Spleen (tissue), 11 donors: ENCODE measurements around the gene SLC10A6. TPM values are rescaled to one million over a fixed set of nuclear protein-coding genes. Genes with fewer than 3 reads are reported as not detected.

Experiments
- DNase-seq: peaks from one replicate; pipeline ENCODE4 v3.0.0-alpha.2; 2020
- H3K27ac ChIP-seq, 8 donors: fragments of 200-600 bp; sonication (generic) in 7 of 8; 1 replicate in 4 of 8; 2 replicates in 4 of 8; pipeline versions ENCODE4 v1.5.0 to v1.8.0; 2016 to 2021; ENCODE audit warnings: inconsistent platforms in 4 of 8, mild to moderate bottlenecking in 4 of 8, moderate library complexity in 1 of 8
- H3K27me3 ChIP-seq, 7 donors: fragments of 200-600 bp; sonication (generic) in 6 of 7; replicated peaks in 1 of 7; 1 replicate in 4 of 7; 2 replicates in 3 of 7; pipeline versions ENCODE4 v1.5.0 to v1.8.0; 2016 to 2021; ENCODE audit warnings: inconsistent platforms in 3 of 7, mild to moderate bottlenecking in 1 of 7
- H3K36me3 ChIP-seq, 6 donors: fragments of 200-600 bp; sonication (generic) in 5 of 6; 1 replicate in 4 of 6; 2 replicates in 2 of 6; pipeline versions ENCODE4 v1.5.0 to v1.8.0; 2016 to 2021; ENCODE audit warnings: inconsistent platforms in 2 of 6
- H3K4me1 ChIP-seq, 6 donors: fragments of 200-600 bp; sonication (generic) in 5 of 6; 1 replicate in 3 of 6; 2 replicates in 3 of 6; pipeline versions ENCODE4 v1.5.0 to v1.8.0; 2016 to 2021; ENCODE audit warnings: inconsistent platforms in 3 of 6
- H3K4me3 ChIP-seq, 8 donors: fragments of 200-600 bp; sonication (generic) in 7 of 8; 1 replicate in 4 of 8; 2 replicates in 4 of 8; pipeline versions ENCODE4 v1.5.0 to v1.8.0; 2016 to 2021; ENCODE audit warnings: inconsistent platforms in 4 of 8, mild to moderate bottlenecking in 4 of 8, moderate library complexity in 2 of 8
- H3K9me3 ChIP-seq, 8 donors: fragments of 200-600 bp; sonication (generic) in 7 of 8; 1 replicate in 4 of 8; 2 replicates in 4 of 8; pipeline versions ENCODE4 v1.5.0 to v1.8.0; 2016 to 2021; ENCODE audit warnings: inconsistent platforms in 4 of 8
- POLR2A ChIP-seq, 3 donors: fragments of 450-650 bp; IDR thresholded peaks; one replicate each; pipeline ENCODE4 v1.5.1; 2017; ENCODE audit warnings: antibody characterized with exemption in 3 of 3, mild to moderate bottlenecking in 1 of 3
- POLR2AphosphoS5 ChIP-seq, 3 donors: sonication (generic); formaldehyde crosslinking; IDR thresholded peaks; one replicate each; pipeline ENCODE4 v1.5.1; 2017; ENCODE audit warnings: antibody characterized with exemption in 3 of 3
- WGBS, 5 donors: extraction: QIAGEN DNeasy Blood & Tissue Kit in 3 of 5; methylation state at CpG; one replicate each; pipeline versions ENCODE4 v1.1.5 to v1.1.7; 2013 to 2018; 5-methylcytosine and 5-hydroxymethylcytosine counted together
- intact Hi-C: fragments of 100-400 bp; cut with DNase I; formaldehyde crosslinking; loops from one replicate; pipeline ENCODE4 v1.15.0; 2023; ENCODE audit warnings: low total_unique reads
- polyA plus RNA-seq, 3 donors: library from polyadenylated mRNA; stranded (reverse); fragments of 200-250 nt; gene quantifications; one replicate each; pipeline ENCODE4 v1.2.1, GENCODE V29; 2013
- total RNA-seq, 7 donors: library from RNA; depleted of rRNA in 3 of 7; stranded (reverse); fragments of >200 nt in 3 of 7; fragmentation: NEBNext Ultra II Directional in 4 of 7; extraction: Animal tissue kit (Norgen Biotek cat#: 25700) in 4 of 7; gene quantifications; one replicate each; pipeline versions ENCODE4 v1.1.0 to v1.2.1, GENCODE V29; 2016 to 2021
- TF ChIP-seq, protein P1 (sequence below), 11 experiments: fragments of 200-600 bp in 7 of 11; fragments of 450-650 bp in 4 of 11; sonication (generic) in 4 of 11; IDR thresholded peaks in 8 of 11; conservative IDR thresholded peaks in 3 of 11; 1 replicate in 7 of 11; 2 replicates in 4 of 11; pipeline versions ENCODE4 v1.4.0 to v1.8.0; 2016 to 2021; ENCODE audit warnings: antibody characterized with exemption in 11 of 11, inconsistent platforms in 4 of 11, mild to moderate bottlenecking in 1 of 11
- donor health status: healthy with polysubstance abuse.
- donor health status: DM: no; HTN: no; CAD: no; lungs with moderate emphysema.
- donor health status: DM: no; HTN: no; CAD: no.
- donor health status: Bipolar disorder and iron deficiency.
- donor health status: healthy.
- donor health status: DM: no; HTN: no; CAD: no.
- donor health status: DM: yes; HTN: yes; CAD: no.

Gene SLC10A6
- total and polyA plus RNA-seq, 10 donors, result 0.49 to 3.7 (median 1.1) TPM; not detected in 4

- DNase-seq, result no peak
- H3K9me3 ChIP-seq, result peaks cover 0 to 15% (median 9%) of the 10 kb centered on the region in 8 donors
- no peaks in the 10 kb centered on the region for H3K4me1 ChIP-seq
- peaks cover 0 to 16% (median 0%) of the 10 kb centered on the region in 6 donors for H3K36me3 ChIP-seq
- no peak overlapping the region for H3K27ac ChIP-seq
- TF ChIP-seq, protein P1, sequence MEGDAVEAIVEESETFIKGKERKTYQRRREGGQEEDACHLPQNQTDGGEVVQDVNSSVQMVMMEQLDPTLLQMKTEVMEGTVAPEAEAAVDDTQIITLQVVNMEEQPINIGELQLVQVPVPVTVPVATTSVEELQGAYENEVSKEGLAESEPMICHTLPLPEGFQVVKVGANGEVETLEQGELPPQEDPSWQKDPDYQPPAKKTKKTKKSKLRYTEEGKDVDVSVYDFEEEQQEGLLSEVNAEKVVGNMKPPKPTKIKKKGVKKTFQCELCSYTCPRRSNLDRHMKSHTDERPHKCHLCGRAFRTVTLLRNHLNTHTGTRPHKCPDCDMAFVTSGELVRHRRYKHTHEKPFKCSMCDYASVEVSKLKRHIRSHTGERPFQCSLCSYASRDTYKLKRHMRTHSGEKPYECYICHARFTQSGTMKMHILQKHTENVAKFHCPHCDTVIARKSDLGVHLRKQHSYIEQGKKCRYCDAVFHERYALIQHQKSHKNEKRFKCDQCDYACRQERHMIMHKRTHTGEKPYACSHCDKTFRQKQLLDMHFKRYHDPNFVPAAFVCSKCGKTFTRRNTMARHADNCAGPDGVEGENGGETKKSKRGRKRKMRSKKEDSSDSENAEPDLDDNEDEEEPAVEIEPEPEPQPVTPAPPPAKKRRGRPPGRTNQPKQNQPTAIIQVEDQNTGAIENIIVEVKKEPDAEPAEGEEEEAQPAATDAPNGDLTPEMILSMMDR (IDR thresholded peaks at IDR 0.05 in 8 of 11, conservative IDR thresholded peaks at IDR 0.05 in 3 of 11), result no peak
- no peak for TF ChIP-seq POLR2A (IDR thresholded peaks at IDR 0.05)
- no peak for TF ChIP-seq POLR2AphosphoS5 (IDR thresholded peaks at IDR 0.05)
- H3K27me3 ChIP-seq, result no peaks in the 10 kb centered on the region
- WGBS, 5 donors, result 92 to 97% (median 95%) methylated on average over 3 of the region's 3 CpGs
- H3K4me3 ChIP-seq, result no peak overlapping the region
- intact Hi-C loops, result no loop called here
These were observed 38.3 kb downstream of the SLC10A6 start for GRCh38 chr4:86810847-86811246.

DNA sequence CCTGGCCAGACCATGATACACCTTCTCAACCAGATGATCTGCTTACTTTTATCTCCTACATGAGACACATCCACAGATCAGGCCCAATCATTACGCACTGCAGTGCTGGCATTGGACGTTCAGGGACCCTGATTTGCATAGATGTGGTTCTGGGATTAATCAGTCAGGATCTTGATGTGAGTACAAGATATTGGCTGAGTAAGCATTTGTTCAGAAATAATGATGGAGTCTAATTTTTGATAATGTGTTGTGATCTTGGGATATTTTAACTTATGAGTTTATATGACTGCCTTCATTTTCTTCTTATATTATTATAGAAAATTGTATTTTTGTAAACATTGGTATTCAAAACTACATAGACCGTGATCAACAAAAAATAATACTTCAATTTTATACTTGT is 39.4 kb downstream of the SLC10A6 start:
- H3K4me3 ChIP-seq, result no peak overlapping the region
- H3K27ac ChIP-seq, result no peak overlapping the region
- H3K9me3 ChIP-seq, result peaks cover 0 to 4% (median 0%) of the 10 kb centered on the region in 8 donors
- peaks cover 0 to 8% (median 0%) of the 10 kb centered on the region in 6 donors for H3K36me3 ChIP-seq
- TF ChIP-seq POLR2AphosphoS5 (IDR thresholded peaks at IDR 0.05) (no peak), POLR2A (IDR thresholded peaks at IDR 0.05) (no peak)
- TF ChIP-seq, protein P1 (IDR thresholded peaks at IDR 0.05 in 8 of 11, conservative IDR thresholded peaks at IDR 0.05 in 3 of 11), result no peak
- DNase-seq, result no peak
- no peaks in the 10 kb centered on the region for H3K4me1 ChIP-seq
- H3K27me3 ChIP-seq, result no peaks in the 10 kb centered on the region
- 77 to 91% (median 87%) methylated on average over 3 of the region's 3 CpGs for WGBS, 5 donors
- intact Hi-C loops, result no loop called here

GRCh38 chr4:86791126-86791525 is 58.1 kb downstream of the SLC10A6 start:
- Histone ChIP-seq H3K4me1 (no peaks in the 10 kb centered on the region), H3K36me3 (peaks cover 0 to 4% (median 0%) of the 10 kb centered on the region in 6 donors), H3K27ac (no peak overlapping the region), H3K27me3 (no peaks in the 10 kb centered on the region), H3K4me3 (no peak overlapping the region), H3K9me3 (peaks cover 0 to 3% (median 0%) of the 10 kb centered on the region in 8 donors)
- 90 to 95% (median 94%) methylated on average over 8 of the region's 8 CpGs for WGBS, 5 donors
- DNase-seq, result no peak
- TF ChIP-seq POLR2A (IDR thresholded peaks at IDR 0.05) (no peak), POLR2AphosphoS5 (IDR thresholded peaks at IDR 0.05) (no peak)
- TF ChIP-seq, protein P1 (IDR thresholded peaks at IDR 0.05 in 8 of 11, conservative IDR thresholded peaks at IDR 0.05 in 3 of 11), result no peak
- intact Hi-C loops, result no loop called here

- 70 to 91% (median 85%) methylated on average over 2 of the region's 2 CpGs for WGBS, 5 donors
- Histone ChIP-seq H3K4me3 (no peak overlapping the region), H3K27me3 (no peaks in the 10 kb centered on the region), H3K9me3 (no peaks in the 10 kb centered on the region), H3K36me3 (peaks cover 0 to 4% (median 0%) of the 10 kb centered on the region in 6 donors), H3K27ac (no peak overlapping the region), H3K4me1 (no peaks in the 10 kb centered on the region)
- intact Hi-C loops, result no loop called here
- DNase-seq, result no peak
- no peak for TF ChIP-seq POLR2A (IDR thresholded peaks at IDR 0.05)
- TF ChIP-seq, protein P1 (IDR thresholded peaks at IDR 0.05 in 8 of 11, conservative IDR thresholded peaks at IDR 0.05 in 3 of 11), result no peak
- TF ChIP-seq POLR2AphosphoS5 (IDR thresholded peaks at IDR 0.05), result no peak
These were observed 60.4 kb downstream of the SLC10A6 start for GRCh38 chr4:86788826-86789225.
